Activated CD4-positive, alpha-beta T cell treated with anti-CD3 and anti-CD28 coated beads, Interleukin-2, amount 50 U/mL, for 48 hours (primary cell): Measurements from ENCODE around the gene TMEM140.
"Not testable (repeated sequence)": the region's sequence is repeated elsewhere in the genome, so short reads cannot be mapped to it uniquely, and the experiment has no call there.

ENCODE experiments used
- DNase-seq, 2 experiments: peaks; one replicate each; pipeline ENCODE4 v3.0.0-alpha.2; 2020

TMEM140 gene

GRCh38 chr7:135195968-135196629, 48.2 kb downstream of the TMEM140 start:
- no peak for DNase-seq

GRCh38 chr7:135197343-135197742, 49.5 kb downstream of the TMEM140 start:
- no peak for DNase-seq

- no peak for DNase-seq
Observed at GRCh38 chr7:135197906-135198655, 50.2 kb downstream of the TMEM140 start.

- DNase-seq: no peak
Observed at GRCh38 chr7:135199439-135199838, 51.6 kb downstream of the TMEM140 start.

- DNase-seq: no peak
Observed at GRCh38 chr7:135200821-135201331, 53.0 kb downstream of the TMEM140 start.

GRCh38 chr7:135201350-135201749, 53.5 kb downstream of the TMEM140 start:
- DNase-seq: no peak

- no peak for DNase-seq
Observed at GRCh38 chr7:135204341-135204749, 56.5 kb downstream of the TMEM140 start.

- DNase-seq: no peak
Observed at GRCh38 chr7:135204876-135205275, 57.0 kb downstream of the TMEM140 start.

GRCh38 chr7:135205850-135206249, 58.0 kb downstream of the TMEM140 start:
- DNase-seq: no peak

- DNase-seq: no peak
Observed at GRCh38 chr7:135206941-135207391, 59.1 kb downstream of the TMEM140 start.

GRCh38 chr7:135207406-135208101, 59.7 kb downstream of the TMEM140 start:
- DNase-seq: no peak

- no peak for DNase-seq
Observed at GRCh38 chr7:135208102-135208793, 60.4 kb downstream of the TMEM140 start.

GRCh38 chr7:135209225-135209834, 61.5 kb downstream of the TMEM140 start:
- DNase-seq: no peak

GRCh38 chr7:135210888-135211178, 63.0 kb downstream of the TMEM140 start:
- DNase-seq: no peak

GRCh38 chr7:135211179-135211945, 63.5 kb downstream of the TMEM140 start, which contains the start of gene WDR91:
Gene WDR91 (minus strand): TSS chr7:135211526. CDS start chr7:135211502, 24 bp downstream.
- DNase-seq: peak; percentile 96 to 97

- not testable (repeated sequence) for DNase-seq
Observed at GRCh38 chr7:135211946-135212685, 64.2 kb downstream of the TMEM140 start.

- DNase-seq: no peak
Observed at GRCh38 chr7:135213831-135214230, 66.0 kb downstream of the TMEM140 start.

GRCh38 chr7:135215180-135215579, 67.3 kb downstream of the TMEM140 start:
- DNase-seq: no peak

- DNase-seq: no peak
Observed at GRCh38 chr7:135215698-135216097, 67.8 kb downstream of the TMEM140 start.
